HG03521 (cell line): Measurements from ENCODE around the gene ZNF225.
"Not testable (repeated sequence)": the region's sequence is repeated elsewhere in the genome, so short reads cannot be mapped to it uniquely, and the experiment has no call there.

ENCODE experiments used
- ATAC-seq: cut with Tn5 transposase; IDR thresholded peaks from one replicate; pipeline ENCODE4 v1.9.1; 2021; ENCODE audit warnings: mild to moderate bottlenecking, moderate library complexity; ENCODE audit not compliant: unreplicated experiment

ZNF225 gene

DNA sequence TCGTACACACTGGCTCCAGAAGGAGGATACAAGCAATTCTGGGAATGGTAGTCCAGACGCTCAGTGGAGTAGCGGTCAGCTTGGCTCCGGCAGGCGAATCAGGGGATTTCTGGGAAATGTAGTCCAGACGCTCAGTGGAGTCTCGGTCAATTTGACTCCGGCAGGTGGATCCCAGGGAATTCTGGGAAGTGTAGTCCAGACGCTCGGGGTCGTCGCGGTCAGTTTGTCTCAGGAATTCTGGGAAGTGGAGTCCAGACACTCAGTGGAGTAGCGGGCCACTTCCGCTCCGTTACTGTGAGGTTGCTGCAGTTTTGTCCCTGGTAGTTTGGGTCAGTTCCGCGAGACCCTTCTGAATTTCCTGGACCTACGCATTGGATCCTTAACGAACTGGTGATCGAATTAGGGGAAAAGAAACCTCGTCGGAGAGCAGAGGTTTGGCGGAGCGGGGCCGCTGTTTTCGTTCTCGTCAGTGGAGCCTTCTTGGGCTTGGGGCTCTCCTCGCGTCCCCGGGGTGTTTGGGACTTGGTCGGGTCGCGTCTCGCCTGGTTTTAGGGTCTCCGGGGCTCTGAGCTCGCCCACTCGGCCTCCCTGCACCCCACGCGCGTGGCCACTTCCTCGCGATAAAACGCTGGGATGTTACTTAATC is at the start of gene ZNF225:
Gene ZNF225, plus strand, starts transcription at position 262 of the 646 bp plus-strand sequence. CDS start 2,429 bp downstream, outside the sequence.
- ATAC-seq = peak; percentile 94

DNA sequence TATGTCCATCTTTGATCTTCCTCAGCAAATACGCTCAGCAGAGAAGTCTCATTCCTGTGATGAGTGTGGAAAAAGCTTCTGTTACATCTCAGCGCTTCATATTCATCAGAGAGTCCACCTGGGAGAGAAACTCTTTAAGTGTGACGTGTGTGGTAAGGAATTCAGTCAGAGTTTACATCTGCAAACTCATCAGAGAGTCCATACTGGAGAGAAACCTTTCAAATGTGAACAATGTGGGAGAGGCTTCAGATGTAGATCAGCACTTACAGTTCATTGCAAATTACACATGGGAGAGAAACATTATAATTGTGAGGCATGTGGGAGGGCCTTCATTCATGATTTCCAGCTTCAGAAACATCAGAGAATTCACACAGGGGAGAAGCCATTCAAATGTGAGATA is 46.9 kb upstream of the ZNF225 start:
- no peak for ATAC-seq

DNA sequence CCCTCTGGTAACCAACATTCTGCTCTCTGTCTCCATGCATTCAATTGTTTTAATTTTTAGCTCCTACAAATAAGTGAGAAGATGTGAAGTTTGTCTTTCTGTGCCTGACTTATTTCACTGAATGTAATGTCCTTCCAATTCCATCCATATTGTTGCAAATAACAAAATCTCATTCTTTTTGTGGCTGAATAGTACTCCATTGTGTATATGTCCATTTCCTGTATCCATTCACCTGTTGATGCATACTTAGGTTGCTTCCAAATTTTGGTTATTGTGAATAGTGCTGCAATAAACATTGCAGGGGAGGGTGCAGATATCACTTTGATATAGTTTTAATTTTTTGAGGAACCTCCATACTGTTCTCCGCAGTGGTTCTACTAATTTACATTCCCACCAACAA is 43.8 kb upstream of the ZNF225 start:
- no peak for ATAC-seq

DNA sequence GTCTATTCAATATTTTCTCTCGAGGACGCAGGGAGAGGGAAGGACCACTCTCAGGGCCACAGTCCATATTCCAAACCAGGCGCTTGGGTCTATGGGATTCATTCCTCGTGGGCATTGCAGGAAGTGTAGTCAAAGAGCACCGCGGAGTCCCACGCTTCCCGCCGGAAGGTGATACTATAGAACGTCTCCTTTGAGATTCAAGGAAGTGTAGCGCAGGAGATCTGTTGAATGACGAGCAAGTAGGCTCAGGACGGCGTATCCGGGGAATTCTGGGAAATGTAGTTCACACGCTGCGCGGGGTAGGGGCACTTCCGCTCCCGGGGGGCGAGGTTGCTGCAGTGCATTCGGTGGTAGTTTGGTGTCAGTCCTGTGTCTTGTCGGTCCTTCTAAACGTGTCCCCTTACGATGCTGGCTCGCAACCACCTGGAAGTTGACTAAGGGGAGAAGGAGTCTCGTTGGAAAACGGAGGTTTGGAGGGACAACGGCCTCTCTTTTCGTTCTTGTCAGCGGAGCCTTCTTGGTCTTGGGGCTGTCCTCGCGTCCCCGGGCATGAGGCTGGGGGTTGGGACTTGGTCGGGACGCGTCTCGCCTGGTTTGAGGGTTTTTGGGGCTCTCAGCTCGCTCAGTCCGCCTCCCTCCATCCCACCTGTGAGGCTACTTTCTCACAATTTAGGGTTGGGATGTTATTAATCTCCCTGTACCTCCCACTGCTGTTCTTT is 41.2 kb upstream of the ZNF225 start, which contains the start of gene ZNF284:
Gene ZNF284, plus strand, starts transcription at position 336 of the 719 bp plus-strand sequence. CDS start 4,231 bp downstream, outside the sequence.
- ATAC-seq = peak; percentile 86

DNA sequence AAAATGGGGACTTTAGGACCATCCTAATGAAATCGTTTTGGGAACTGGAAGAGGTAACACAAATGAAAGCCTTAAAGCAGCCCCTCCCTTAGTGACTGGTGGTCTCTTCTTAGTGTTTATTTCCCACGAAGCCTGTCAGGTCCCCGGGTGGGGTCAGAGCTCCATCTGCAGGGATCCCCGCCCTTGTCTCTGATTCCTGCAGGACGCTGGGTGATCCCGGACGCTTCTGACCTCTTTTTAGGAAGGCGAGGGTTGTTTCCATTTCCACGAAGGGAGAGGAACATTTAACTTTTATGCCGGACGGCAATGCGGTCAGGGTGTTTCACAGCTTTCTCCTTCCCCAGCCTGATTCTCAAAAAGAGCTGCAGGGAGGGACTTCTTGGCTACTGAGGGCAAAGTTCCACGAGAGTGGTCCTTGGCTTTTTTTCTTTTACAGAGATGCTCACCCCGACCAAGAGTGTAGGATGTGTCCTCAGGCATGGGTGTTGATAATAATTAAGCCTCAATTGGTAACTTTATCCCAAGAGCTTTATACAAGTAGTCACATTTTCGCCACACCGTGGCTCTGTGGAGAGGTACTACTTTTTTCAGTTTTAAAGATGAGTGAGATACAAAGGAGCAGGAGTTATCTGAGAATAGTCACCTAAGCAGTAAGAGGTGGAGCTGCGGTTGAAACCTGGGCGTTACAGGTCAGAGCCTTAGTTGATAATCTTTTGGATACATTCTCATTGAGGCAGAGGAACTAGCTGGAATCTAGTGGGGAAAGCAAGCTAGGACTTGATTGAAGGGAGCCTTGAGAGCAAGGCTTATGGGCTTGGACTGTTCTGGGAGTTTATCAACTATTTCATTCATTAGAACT is 40.4 kb upstream of the ZNF225 start:
- no peak for ATAC-seq

DNA sequence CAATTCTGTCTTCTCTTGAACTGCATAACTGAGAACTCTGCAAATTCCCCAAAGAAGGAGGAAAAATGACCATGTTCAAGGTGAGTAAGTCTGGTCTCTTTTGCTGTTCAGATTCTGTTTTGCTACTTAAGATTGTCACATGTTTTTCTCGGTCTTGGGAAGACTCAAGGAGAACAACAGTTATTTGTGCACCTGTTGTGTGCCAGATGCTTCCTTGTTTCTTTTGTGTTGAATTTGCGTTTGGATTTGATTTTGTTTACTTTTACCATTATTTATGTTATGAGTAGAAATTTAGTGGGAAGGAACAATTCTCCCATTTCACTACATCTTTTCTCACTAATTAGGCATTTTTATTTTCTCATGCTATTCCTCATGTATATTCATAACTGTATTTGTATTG is 36.9 kb upstream of the ZNF225 start:
- no peak for ATAC-seq

DNA sequence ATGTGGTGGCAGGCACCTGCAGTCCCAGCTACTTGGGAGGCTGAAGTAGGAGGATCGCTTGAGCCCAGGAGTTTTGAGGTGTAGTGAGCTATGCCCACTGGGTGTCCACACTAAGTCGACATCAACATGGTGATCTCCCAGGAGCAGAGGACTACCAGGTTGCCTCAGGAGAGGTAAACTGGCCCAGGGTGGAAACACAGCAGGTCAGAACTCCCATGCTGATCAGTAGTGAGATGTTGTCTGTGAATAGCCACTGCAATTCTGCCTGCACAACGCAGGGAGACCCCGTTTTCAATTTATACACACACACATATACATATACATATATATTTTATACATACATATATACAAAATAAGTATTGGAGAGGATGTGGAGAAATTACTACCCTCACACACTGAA is 21.1 kb upstream of the ZNF225 start:
- ATAC-seq = no peak

DNA sequence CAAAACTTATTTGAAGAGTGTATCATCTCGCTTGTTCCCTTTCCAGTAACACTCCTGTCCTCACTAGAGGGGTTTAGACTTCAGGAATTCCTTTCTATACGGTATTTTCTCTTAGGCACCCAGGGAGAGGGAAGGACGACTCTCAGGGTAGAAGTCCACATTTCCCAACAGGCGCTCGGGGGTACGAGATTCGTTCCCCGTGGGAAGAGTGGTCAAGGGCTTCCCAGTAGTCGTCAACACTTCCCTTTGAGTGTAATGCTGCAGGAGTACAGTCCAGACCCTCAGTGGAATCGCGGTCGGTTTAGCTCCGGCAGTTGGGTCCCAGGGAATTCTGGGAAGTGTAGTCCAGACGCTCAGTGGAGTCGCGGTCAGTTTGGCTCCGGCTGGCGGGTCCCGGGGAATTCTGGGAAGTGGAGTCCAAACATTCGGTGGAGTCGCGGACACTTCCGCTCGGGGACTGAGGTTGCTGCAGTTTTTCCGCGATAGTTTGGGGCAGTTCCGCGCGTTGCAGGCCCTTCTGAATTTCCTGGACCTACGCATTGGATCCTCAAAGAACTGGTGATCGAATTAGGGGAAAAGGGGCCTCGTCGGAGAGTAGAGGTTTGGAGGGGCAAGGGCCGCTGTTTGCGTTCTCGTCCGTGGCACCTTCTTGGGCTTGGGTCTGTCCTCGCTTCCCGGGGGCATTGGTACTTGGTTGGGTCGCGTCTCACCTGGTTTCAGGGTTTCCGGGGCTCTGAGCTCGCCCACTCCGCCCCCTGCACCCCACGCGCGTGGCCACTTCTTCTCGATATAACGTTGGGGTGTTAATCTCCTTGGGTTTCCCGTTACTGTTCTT is 19.1 kb upstream of the ZNF225 start, which contains the start of gene ZNF224:
Gene ZNF224, plus strand, starts transcription at position 431 of the 835 bp plus-strand sequence. CDS start 3,513 bp downstream, outside the sequence.
- peak; percentile 85 for ATAC-seq

DNA sequence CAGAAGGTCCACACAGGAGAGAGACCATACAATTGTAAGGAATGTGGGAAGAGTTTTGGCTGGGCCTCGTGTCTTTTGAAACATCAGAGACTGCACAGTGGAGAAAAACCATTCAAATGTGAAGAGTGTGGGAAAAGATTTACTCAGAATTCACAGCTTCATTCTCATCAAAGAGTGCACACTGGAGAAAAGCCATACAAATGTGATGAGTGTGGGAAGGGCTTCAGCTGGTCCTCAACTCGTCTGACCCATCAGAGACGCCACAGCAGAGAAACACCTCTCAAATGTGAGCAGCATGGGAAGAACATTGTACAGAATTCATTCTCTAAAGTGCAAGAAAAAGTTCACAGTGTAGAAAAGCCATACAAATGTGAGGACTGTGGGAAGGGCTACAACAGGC is 5.4 kb upstream of the ZNF225 start:
- ATAC-seq = no peak

DNA sequence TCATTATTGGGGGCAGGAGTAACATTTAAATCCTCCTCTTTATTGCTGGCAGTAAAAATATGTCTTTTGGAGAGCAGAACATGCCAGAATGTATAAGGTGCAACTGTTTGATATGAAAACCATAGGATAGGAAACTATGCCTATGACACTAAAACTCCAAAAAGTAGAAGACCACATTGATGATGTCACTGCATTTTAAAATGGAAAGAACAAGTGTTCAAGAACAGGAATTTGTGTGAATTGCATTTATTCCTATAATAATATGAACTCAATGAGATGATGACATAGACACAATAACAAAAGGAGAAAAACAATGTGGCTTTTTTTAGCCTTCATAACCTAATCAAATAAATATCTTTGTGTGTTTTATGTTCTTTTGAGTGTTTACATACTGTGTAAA is 3.7 kb upstream of the ZNF225 start:
- no peak for ATAC-seq

DNA sequence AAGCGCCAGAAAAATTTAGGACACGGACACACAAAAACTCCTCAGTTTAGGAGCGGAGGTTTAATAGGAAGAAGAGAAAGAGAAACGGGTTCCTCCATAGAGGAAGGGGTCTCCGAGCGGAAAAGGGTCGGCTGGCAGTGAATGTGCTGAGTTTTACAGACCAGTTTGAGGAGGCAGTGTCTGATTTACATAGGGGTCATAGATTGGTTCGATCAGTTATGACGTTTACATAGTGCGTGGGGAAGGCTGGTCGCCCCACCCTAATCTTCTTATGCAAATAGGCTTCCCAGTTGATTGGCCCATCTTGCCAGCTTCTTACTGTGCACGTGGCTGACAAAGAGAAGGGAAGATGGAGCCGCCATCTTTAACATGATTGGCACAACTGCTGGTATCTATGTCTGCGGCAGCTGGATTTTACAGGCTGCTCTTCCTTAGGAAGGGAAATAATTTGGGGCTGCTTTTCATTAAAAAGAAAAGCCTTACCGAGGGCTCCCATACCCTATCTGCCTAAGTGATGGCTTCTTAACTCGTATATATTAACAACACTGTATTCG is 1.2 kb upstream of the ZNF225 start:
- no peak for ATAC-seq

DNA sequence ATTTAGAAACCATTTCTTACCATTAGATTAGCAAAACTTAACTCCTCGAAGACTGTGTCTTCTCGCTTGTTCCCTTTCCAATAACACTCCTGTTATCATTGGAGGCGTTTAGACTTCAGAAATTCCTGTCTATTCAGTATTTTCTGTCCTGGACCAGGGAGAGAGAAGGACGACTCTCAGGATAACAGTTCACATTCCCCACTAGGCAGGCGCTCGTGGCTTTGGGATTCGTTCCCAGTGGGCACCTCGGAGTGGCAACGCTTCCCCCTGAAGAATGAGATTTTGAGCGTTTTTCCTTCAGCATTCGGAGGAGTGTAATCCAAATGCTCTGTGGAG is 429 bp upstream of the ZNF225 start:
- ATAC-seq = peak; percentile 14

DNA sequence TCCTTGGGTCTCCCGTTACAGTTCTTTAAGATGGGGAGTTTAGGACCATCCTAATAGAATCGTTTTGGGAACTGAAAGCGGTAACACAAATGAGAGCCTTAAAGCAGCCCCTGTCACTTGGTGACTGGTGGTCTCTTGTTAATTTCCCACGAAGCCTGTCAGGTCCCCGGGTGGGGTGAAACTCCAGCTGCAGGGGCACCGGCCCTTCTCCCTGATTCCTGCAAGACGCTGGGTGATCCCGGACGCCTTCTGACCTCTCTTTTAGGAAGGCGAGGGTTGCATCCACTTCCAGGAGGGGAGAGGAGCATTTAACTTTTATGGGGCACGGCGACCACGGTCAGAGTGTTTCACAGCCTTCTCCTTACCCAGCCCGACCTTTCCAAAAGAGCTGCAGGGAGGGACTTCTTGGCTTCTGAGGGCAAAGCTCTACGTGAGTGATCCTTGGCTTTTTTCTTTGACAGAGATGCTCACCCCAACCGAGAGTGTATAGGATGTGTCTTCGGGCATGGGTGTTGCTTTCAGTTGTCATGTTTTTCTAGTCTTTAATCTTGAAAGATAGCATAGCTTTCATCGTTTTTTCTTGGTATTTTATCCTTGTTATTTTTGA is 688 bp downstream of the ZNF225 start:
- ATAC-seq = peak; percentile 5

DNA sequence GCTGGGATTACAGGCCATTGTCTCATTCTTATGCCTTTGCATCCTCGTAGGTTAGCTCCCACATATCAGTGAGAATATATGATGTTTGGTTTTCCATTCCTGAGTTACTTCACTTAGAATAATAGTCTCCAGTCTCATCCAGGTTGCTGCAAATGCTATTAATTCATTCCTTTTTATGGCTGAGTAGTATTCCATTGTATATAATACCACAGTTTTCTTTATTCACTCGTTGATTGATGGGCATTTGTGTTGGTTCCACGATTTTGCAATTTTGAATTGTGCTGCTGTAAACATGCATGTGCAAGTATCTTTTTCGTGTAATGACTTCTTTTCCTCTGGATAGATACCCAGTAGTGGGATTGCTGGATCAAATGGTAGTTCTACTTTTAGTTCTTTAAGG is 8.0 kb downstream of the ZNF225 start:
- not testable (repeated sequence) for ATAC-seq

DNA sequence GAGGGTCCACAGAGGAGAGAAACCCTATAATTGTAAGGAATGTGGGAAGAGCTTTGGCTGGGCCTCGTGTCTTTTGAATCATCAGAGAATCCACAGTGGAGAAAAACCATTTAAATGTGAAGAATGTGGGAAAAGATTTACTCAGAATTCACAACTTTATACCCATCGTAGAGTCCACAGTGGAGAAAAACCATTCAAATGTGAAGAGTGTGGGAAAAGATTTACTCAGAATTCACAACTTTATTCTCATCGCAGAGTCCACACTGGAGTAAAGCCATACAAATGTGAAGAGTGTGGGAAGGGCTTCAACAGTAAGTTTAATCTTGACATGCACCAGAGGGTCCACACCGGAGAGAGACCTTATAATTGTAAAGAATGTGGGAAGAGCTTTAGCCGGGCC is 18.8 kb downstream of the ZNF225 start:
- no peak for ATAC-seq

DNA sequence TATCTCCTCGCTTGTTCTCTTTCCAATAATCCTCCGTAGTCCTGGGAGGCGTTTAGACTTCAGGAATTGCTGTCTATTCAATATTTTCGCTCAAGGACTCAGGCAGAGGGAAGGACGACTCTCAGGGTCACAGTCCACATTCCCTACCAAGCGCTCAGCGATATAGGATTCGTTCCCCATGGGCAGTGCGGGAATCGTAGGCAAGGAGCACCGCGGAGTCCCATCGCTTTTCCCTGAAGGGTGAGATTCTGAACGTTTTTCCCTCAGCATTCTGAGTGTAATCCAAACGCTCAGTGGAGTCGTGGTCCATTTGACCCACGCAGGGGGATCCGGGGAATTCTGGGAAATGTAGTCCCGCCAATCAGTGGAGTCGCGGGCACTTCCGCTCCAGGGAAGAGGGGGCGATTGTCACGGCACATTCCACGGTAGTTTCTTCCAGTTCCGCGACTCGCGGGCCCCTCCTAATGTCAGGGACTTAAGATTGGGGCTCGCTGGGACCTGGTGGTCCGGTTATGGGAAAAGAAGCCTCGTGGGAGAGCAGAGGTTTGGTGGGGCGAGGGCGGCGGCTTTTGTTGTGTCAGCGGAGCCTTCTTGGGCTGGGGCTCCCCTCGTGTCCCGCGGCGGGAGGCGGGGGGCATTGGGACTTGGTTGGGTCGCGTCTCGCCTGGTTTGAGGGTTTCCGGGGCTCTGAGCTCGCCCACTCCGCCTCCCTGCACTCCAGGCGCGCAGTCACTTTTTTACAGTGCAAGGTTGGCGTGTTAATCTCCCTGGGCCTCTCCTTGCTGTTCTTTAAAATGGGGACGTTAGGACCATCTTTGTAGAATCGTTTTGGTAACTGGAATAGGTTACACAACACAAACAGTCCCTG is 28.2 kb downstream of the ZNF225 start, which contains the start of gene ZNF234:
Gene ZNF234, plus strand, starts transcription at position 364 of the 868 bp plus-strand sequence. CDS start 3,079 bp downstream, outside the sequence.
- ATAC-seq = peak; percentile 68

DNA sequence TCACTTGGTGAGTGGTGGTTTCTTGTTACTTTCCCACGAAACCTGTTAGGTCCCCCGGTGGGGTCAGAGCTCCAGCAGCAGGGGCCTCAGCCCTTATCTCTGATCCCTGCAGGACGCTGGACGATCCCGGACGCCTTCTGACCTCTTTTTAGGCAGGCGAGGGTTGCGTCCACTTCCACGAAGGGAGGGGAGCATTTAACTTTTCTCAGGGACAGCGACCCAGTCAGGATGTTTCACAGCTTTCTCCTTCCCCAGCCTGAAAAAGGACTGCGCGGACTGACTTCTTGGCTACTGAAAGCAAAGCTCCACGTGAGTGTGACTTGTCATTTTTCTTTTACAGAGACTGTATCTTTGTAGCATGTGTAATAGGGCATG is 28.8 kb downstream of the ZNF225 start:
- ATAC-seq = peak; percentile 20

DNA sequence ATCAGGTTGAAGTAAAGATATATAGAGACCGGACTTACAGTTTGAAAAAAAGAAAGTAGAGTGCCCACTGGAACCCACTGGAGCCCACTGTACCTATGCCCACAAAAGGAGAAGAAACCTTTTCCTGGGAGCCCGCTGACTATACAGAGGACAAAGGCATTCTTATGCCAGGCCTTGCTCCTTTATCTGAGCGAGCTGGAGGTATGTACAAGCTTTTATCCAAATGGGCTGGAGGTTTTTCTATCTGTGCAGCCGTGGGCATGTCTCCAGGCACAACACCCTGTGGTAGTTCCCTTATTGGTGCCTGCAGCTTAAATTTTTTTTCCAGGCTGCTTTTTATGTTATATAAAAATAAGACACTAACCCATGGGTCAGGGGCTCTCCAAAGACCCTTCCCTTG is 36.6 kb downstream of the ZNF225 start:
- ATAC-seq = no peak

DNA sequence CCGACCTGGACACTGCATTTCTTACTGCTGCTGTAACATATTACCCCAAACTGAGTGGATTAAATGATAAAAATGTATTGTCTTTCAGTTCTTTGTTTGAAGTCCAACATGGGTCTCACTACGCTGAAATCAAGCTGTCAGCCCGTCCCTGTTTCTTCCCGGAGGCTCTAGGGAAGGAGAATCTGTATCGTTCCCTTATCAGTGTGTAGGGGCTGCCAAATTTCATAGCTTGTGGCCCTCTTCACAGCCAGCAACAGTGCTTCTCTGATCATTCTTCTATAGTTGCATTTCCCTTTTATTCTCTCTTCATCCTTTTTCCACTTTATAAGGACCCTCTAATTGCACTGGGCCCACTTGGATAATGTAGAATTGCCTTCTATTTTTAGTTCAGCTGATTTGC is 38.3 kb downstream of the ZNF225 start:
- no peak for ATAC-seq
